ENCODE results near the gene L3MBTL4. TPM values are rescaled to one million over a fixed set of nuclear protein-coding genes. Genes with fewer than 3 reads are reported as not detected.

L3MBTL4 gene
- polyA plus RNA-seq, 1 of the 3 experiments (the other 2 are of a cell fraction) = 0.02 TPM

- H3K4me1 ChIP-seq (ENCODE audit: control insufficient read depth in 1 of 2, insufficient read depth in 2 of 2, low read depth in 1 of 2, low read length in 1 of 2) = peaks cover 0 to 16% of the 10 kb centered on the region in 2 experiments; a peak in 1 of 4 replicates
- no peaks in the 10 kb centered on the region for H3F3A ChIP-seq (replicated peaks; ENCODE audit: insufficient read depth)
- 56% methylated on average over 4 of the region's 4 CpGs for WGBS (ENCODE audit: low lambda C conversion rate)
- H3K4me3 ChIP-seq (ENCODE audit: low read depth in 2 of 2, low read length in 1 of 2) = no peak overlapping the region
- H3K4me2 ChIP-seq = no peak overlapping the region
- no peaks in the 10 kb centered on the region for H3K36me3 ChIP-seq (replicated peaks in 1 of 2; ENCODE audit: control insufficient read depth in 1 of 2, insufficient read depth in 2 of 2, low read length in 1 of 2)
- H2AFZ ChIP-seq (ENCODE audit: low read depth) = no peak overlapping the region
- H3K27ac ChIP-seq (ENCODE audit: low read depth in 2 of 2, low read length in 1 of 2) = no peak overlapping the region
- no peaks in the 10 kb centered on the region for H3K9me2 ChIP-seq
- H3K79me2 ChIP-seq (ENCODE audit: insufficient read depth) = no peaks in the 10 kb centered on the region
- DNase-seq = no peak
- ChIA-PET POLR2A (no interaction called here), CTCF (no interaction called here)
- H3K9me3 ChIP-seq = no peaks in the 10 kb centered on the region
- 0 out of 2 replicates have a peak, but pooled peaks cover 5% of the 10 kb centered on the region for H3K27me3 ChIP-seq (ENCODE audit: insufficient read depth)
- no peak overlapping the region for H3K9ac ChIP-seq
- TF ChIP-seq REST (IDR thresholded peaks at IDR 0.05; ENCODE audit: low read depth, low read length) = no peak
- no peak for TF ChIP-seq USF1 (IDR thresholded peaks at IDR 0.05; ENCODE audit: borderline replicate concordance, low read depth)
- TF ChIP-seq RAD21 (IDR thresholded peaks at IDR 0.05; ENCODE audit: low read length) = no peak
- TF ChIP-seq TAF1 (IDR thresholded peaks at IDR 0.05; ENCODE audit: borderline replicate concordance, low read depth, low read length) = no peak
- TF ChIP-seq ELF1 (IDR thresholded peaks at IDR 0.05) = no peak
- TF ChIP-seq NRF1 (IDR thresholded peaks at IDR 0.05; ENCODE audit: low read depth, low read length) = no peak
- TF ChIP-seq FOXM1 (IDR thresholded peaks at IDR 0.05; ENCODE audit: low read depth) = no peak
- no peak for TF ChIP-seq SIN3A (IDR thresholded peaks at IDR 0.05; ENCODE audit: borderline replicate concordance, low read depth, low read length)
- no peak for TF ChIP-seq POLR2AphosphoS5 (IDR thresholded peaks at IDR 0.05; ENCODE audit: low read depth, low read length)
- TF ChIP-seq GATA2 (CRISPR knock-in tag; IDR thresholded peaks at IDR 0.05) = no peak
- TF ChIP-seq TCF12 (IDR thresholded peaks at IDR 0.05) = no peak
- no peak for TF ChIP-seq PBX3 (IDR thresholded peaks at IDR 0.05)
- TF ChIP-seq NFIC (IDR thresholded peaks at IDR 0.05; ENCODE audit: borderline replicate concordance) = no peak
- TF ChIP-seq CTCF (IDR thresholded peaks at IDR 0.05) = no peak
- H4K20me1 ChIP-seq (ENCODE audit: insufficient read depth) = no peaks in the 10 kb centered on the region
Measured at GRCh38 chr18:5966514-5966913, 448.2 kb downstream of the L3MBTL4 start.

Measured in SK-N-SH (cell line).